GM21526 (cell line): ENCODE results near the gene NTRK3.
"Not testable (repeated sequence)": the region's sequence is repeated elsewhere in the genome, so short reads cannot be mapped to it uniquely, and the experiment has no call there.

Source experiments
- ATAC-seq: cut with Tn5 transposase; IDR thresholded peaks from one replicate; pipeline ENCODE4 v1.9.1; 2021; ENCODE audit warnings: moderate library complexity; ENCODE audit not compliant: unreplicated experiment, low FRiP score

Gene NTRK3

GRCh38 chr15:88042047-88042446 lies 214.5 kb downstream of the NTRK3 start:
- no peak for ATAC-seq

- ATAC-seq, result no peak
These were observed 216.0 kb downstream of the NTRK3 start for GRCh38 chr15:88040516-88040915.

- no peak for ATAC-seq
These were observed 218.3 kb downstream of the NTRK3 start for GRCh38 chr15:88038261-88038660.

GRCh38 chr15:88036154-88036839 lies 220.2 kb downstream of the NTRK3 start:
- no peak for ATAC-seq

- ATAC-seq, result no peak
These were observed 221.2 kb downstream of the NTRK3 start for GRCh38 chr15:88035381-88035780.

DNA sequence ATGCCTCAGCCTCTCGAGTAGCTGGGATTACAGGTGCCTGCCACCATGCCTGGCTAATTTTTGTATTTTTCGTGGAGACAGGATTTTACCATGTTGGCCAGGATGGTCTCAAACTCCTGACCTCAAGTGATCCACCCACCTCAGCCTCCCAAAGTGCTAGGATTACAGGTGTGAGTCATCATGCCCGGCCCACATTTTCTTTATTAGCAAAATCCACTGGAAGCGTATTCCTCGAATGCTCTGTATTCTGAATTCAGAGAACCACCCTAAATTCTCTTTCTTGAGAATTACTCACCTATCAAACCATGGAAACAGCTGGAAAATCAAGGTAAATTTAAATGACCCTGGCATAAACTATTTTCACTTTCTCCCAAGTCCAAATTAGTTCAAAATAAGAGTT lies 223.1 kb downstream of the NTRK3 start:
- ATAC-seq, result not testable (repeated sequence)

DNA sequence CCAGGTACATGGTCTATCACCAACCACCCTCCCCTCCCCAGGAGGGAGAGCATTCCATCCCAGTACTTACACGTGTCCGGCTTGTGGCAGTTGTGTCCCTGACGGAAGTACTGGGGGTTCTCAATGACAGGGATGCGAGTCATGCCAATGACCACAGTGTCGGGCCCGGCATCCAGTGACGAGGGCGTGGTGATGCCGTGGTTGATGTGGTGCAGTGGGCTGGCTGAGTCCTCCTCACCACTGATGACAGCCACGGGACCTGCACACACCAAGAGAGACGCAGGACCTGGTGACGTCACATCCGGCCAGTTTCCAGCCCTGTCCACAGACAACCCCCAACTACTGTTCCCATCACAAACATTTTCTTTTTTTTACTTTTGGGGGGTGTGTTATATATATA lies 223.8 kb downstream of the NTRK3 start:
- no peak for ATAC-seq

DNA sequence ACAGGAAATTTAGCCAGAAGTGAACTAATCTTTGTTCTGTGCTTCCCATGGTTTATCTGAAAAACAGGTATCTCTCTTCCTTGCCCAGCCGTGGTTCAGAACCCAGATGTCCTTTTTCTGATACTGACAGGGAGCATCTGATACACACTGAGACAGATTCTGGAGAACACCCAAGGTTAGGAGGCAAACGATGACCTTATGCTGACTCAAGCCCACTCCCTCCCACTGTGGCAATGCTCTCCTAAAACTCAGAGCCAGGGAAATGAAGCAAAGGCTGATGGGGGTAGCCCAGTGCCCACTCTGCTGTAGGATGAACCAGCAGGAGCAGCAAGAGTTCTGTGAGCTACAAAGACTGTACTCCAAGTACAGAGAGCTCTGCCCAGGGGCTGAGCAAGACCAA lies 225.1 kb downstream of the NTRK3 start:
- no peak for ATAC-seq

DNA sequence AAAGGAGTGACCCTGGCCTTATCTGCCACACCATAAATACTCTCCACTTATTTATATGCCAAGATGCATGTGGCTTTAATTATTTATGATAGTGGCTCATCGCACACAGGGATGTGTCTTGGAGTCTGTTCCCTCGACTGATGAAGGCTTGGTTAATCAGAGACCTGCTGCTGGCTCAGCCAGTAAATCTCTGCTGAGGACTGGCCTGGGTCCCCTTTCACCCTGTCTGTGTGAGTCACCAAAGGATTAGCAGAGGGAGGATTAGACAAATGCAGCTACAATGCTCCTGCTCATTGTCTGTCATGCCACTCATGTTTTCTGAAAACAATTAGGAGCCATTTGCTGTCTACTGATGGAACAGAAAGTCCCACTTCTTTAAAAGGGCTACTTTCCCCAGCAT lies 226.8 kb downstream of the NTRK3 start:
- ATAC-seq, result no peak

DNA sequence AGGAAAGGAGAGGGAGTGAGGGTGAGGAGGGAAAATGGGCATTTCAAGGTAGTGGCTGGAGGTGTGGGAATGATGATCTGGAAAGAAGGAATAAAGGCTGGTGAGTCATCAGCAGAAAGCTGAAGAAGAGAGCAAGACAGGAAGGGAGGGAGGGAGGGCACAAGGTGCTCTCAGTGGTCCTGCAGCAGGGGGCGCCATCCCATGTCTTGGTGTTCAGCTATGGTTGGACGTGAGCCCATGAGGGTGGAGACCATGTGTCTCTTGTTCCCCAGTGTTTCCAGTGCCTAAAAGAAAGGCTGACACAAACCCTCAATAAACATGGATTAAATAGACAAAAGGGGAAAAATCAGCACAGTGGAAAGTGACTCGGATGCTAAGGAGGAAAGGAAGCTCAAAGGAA lies 228.5 kb downstream of the NTRK3 start:
- no peak for ATAC-seq

- ATAC-seq, result no peak
These were observed 232.6 kb downstream of the NTRK3 start for GRCh38 chr15:88023914-88024313.

GRCh38 chr15:88022716-88023115 lies 233.8 kb downstream of the NTRK3 start:
- no peak for ATAC-seq

GRCh38 chr15:88021601-88022000 lies 234.9 kb downstream of the NTRK3 start:
- ATAC-seq, result no peak

GRCh38 chr15:88020806-88021205 lies 235.7 kb downstream of the NTRK3 start:
- ATAC-seq, result no peak

DNA sequence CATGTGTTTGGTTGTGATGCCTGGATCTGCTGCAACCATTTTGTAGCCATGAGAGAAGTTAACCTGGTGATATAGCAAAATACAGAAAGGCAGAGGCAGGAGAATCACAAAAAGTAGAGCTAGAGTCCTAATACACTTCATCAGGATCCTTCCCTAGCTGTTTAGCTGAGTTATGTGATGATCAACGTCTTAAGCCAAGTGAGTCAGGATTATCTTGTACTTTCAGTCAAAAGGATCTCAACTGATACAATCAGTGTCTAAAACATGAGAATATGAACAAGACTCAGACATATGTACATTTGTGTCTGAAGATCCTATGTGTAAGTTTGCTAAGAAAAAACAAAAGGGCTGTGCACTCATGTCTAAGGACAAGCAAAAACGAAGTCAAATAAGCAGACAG lies 236.9 kb downstream of the NTRK3 start:
- no peak for ATAC-seq

DNA sequence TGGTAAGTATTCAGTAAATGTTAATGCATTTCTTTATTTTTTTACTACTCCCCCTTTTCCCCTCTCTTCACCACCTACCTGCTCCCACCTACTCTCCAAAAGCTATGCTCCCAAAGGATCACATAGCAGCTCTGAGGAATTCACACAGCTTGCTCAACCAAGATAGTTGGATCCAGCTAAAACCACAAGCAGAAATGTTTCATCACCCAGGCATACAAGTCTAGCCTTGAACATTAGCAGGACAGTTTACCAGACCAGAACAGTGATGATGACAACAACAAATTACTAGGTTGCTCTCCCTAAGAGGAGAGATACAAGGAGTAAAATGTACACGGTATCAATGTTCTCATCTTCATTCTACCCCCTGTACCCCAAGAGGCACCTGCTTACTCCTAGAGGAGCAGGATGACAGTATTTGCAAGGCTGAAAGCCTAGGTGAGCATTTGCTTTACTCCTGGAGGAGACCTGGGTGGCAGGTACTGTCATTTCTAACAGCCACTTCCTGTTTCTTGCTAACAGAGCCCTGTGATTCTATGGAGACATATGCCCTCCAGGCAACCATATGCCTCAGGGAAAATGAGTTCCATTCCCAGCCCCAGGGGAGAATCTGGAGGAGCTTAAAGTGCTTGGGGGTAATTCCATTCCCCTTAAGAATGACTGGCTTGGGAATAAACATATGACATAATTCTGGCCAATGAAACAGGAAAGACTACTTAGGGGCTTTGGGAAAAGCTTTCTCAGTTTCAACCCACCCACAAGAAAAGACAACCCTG lies 237.5 kb downstream of the NTRK3 start:
- no peak for ATAC-seq

- no peak for ATAC-seq
These were observed 238.8 kb downstream of the NTRK3 start for GRCh38 chr15:88017753-88018152.

- no peak for ATAC-seq
These were observed 240.1 kb downstream of the NTRK3 start for GRCh38 chr15:88016406-88016805.

DNA sequence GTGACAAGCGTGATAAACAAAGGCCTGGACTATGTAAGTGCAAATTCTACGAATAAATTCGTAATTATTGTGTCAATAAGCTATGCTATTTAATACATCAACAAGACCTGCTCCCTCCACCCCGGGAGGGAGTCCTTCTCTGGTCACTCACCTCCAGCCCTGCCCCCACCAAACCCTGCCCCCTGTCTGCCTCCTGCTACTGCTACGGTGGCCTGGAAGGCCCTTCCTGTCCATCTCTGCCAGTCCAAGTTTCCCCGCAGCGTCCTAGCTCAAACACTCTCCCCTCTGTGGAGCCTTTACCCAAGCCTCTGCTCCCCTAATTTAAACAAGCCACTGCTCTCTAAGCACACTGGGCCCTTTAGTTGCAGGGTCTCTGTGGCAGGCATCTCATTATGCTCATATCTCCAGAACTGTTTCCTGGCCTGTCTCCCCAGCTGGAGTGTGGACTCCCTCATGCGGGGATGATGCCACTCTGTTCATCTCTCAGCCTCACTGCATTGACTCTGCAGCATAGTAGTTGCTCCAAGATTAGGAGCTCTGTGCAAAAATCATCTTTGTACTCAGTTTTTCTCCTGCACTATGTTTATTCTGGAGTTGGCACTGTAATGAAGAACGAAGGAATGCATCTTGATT lies 241.2 kb downstream of the NTRK3 start:
- ATAC-seq, result no peak

DNA sequence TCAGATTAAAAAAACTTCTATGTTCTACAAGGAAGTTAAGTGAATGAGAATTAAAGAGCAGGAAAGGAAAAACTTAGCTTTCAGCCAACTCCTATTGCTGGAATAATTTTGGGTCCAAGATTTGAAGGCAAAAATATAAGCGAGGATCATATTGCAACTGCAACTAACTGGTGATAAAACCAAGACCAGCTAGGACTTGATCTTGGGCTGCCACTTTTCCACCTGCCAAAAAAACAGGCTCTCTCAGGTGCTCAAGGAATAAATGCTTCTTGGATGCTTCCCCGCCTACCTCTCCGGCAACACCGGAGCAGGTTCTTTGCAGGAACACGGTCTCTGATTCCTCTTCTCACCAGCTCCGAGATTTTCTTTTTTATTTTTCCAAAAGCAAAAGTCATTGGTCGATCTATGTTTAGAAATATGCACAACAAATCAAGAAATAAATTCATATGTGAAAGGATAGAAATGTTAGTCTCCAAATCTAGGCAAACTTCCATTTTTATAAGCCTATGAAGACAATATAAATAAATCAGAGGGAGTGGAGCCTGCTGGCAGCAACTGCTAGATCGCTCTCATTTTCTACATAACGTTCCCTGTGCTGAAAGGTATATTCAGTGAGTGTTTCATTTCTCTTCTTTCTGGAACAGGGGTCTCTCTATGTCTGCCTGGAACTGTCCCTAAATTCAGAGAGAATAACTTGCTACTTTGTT lies 241.9 kb downstream of the NTRK3 start:
- ATAC-seq, result no peak

GRCh38 chr15:88013111-88013510 lies 243.4 kb downstream of the NTRK3 start:
- no peak for ATAC-seq
